ENCODE data around the gene FHOD3.

DNA sequence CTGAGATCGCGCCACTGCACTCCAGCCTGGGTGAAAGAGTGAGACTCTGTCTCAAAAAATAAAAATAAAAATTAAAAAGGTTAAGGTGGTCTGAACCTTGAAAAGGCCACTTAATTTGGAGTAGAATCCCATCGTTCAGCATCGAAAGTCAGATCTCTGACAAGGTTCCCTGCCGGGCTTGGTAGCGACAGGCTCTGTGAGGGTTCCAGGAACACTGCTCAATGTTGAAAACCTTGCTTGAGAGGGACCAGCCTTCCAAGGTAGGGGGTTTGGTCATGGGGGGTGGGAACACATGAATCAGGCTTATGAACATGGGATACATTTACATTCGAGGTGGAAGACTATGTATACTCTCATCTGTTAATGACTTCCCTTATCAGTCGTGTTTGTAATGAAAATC lies 232.2 kb downstream of the FHOD3 start:
- TF ChIP-seq, protein P1, sequence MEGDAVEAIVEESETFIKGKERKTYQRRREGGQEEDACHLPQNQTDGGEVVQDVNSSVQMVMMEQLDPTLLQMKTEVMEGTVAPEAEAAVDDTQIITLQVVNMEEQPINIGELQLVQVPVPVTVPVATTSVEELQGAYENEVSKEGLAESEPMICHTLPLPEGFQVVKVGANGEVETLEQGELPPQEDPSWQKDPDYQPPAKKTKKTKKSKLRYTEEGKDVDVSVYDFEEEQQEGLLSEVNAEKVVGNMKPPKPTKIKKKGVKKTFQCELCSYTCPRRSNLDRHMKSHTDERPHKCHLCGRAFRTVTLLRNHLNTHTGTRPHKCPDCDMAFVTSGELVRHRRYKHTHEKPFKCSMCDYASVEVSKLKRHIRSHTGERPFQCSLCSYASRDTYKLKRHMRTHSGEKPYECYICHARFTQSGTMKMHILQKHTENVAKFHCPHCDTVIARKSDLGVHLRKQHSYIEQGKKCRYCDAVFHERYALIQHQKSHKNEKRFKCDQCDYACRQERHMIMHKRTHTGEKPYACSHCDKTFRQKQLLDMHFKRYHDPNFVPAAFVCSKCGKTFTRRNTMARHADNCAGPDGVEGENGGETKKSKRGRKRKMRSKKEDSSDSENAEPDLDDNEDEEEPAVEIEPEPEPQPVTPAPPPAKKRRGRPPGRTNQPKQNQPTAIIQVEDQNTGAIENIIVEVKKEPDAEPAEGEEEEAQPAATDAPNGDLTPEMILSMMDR (conservative IDR thresholded peaks at IDR 0.05; ENCODE audit: low read depth in 2 of 2): no peak
- no peak for TF ChIP-seq POLR2AphosphoS5 (IDR thresholded peaks at IDR 0.05; ENCODE audit: low read depth)
- TF ChIP-seq EZH2 (IDR thresholded peaks at IDR 0.05; ENCODE audit: low read depth, unreplicated experiment): no peak
- TF ChIP-seq EZH2phosphoT487 (IDR thresholded peaks at IDR 0.05; ENCODE audit: unreplicated experiment): no peak
- no peak for TF ChIP-seq NANOG (IDR thresholded peaks at IDR 0.05; ENCODE audit: borderline replicate concordance)
- TF ChIP-seq CREB1 (CRISPR knock-in tag; IDR thresholded peaks at IDR 0.05; ENCODE audit: low read depth): no peak
- no peak for TF ChIP-seq STAT1 (IDR thresholded peaks at IDR 0.05; ENCODE audit: unreplicated experiment)
- no peak for TF ChIP-seq JUNB (IDR thresholded peaks at IDR 0.05; ENCODE audit: unreplicated experiment)
- TF ChIP-seq, protein P2, sequence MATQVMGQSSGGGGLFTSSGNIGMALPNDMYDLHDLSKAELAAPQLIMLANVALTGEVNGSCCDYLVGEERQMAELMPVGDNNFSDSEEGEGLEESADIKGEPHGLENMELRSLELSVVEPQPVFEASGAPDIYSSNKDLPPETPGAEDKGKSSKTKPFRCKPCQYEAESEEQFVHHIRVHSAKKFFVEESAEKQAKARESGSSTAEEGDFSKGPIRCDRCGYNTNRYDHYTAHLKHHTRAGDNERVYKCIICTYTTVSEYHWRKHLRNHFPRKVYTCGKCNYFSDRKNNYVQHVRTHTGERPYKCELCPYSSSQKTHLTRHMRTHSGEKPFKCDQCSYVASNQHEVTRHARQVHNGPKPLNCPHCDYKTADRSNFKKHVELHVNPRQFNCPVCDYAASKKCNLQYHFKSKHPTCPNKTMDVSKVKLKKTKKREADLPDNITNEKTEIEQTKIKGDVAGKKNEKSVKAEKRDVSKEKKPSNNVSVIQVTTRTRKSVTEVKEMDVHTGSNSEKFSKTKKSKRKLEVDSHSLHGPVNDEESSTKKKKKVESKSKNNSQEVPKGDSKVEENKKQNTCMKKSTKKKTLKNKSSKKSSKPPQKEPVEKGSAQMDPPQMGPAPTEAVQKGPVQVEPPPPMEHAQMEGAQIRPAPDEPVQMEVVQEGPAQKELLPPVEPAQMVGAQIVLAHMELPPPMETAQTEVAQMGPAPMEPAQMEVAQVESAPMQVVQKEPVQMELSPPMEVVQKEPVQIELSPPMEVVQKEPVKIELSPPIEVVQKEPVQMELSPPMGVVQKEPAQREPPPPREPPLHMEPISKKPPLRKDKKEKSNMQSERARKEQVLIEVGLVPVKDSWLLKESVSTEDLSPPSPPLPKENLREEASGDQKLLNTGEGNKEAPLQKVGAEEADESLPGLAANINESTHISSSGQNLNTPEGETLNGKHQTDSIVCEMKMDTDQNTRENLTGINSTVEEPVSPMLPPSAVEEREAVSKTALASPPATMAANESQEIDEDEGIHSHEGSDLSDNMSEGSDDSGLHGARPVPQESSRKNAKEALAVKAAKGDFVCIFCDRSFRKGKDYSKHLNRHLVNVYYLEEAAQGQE (IDR thresholded peaks at IDR 0.05; ENCODE audit: unreplicated experiment): no peak
